MM.1S (cell line): ENCODE results near the gene DLGAP1.

Experiments
- CTCF ChIP-seq: fragments of 300-600 bp; sonication (generic); IDR thresholded peaks from 2 replicates; pipeline ENCODE4 v1.5.1; 2016; ENCODE audit warnings: antibody characterized with exemption, low read length, mixed read lengths
- EZH2 ChIP-seq: fragments of 300-600 bp; sonication (generic); optimal IDR thresholded peaks from 2 replicates; pipeline ENCODE3; 2017; ENCODE audit warnings: low read depth, mild to moderate bottlenecking, antibody characterized with exemption, low read length, mixed read lengths
- EZH2phosphoT487 ChIP-seq: fragments of 300-600 bp; sonication (generic); IDR thresholded peaks from 2 replicates; pipeline ENCODE4 v1.6.1; 2018; ENCODE audit warnings: antibody characterized with exemption, low read length

GRCh38 chr18:4230450-4231168, 224.5 kb downstream of the DLGAP1 start:
- TF ChIP-seq CTCF (no peak), EZH2phosphoT487 (no peak), EZH2 (no peak)
